HEK293 (cell line): ENCODE data around the gene DNAH11.

Experiments used
- BCL11A ChIP-seq: fragments of 450-650 bp; formaldehyde crosslinking; IDR thresholded peaks from 2 replicates; pipeline ENCODE4 v1.5.1; 2016; ENCODE audit warnings: low read depth, missing biosample characterization, missing genetic modification characterization
- BCL11B ChIP-seq: fragments of 450-650 bp; formaldehyde crosslinking; IDR thresholded peaks from 2 replicates; pipeline ENCODE4 v1.5.1; 2016; ENCODE audit warnings: low read depth, missing biosample characterization, missing genetic modification characterization
- GLI2 ChIP-seq: fragments of 450-650 bp; formaldehyde crosslinking; IDR thresholded peaks from 2 replicates; pipeline ENCODE4; 2017; ENCODE audit warnings: missing biosample characterization, missing genetic modification characterization, low read depth, borderline replicate concordance
- GLIS1 ChIP-seq: fragments of 450-650 bp; formaldehyde crosslinking; IDR thresholded peaks from 2 replicates; pipeline ENCODE4 v1.5.1; 2016; ENCODE audit warnings: missing biosample characterization, missing genetic modification characterization
- OSR2 ChIP-seq: fragments of 450-650 bp; formaldehyde crosslinking; IDR thresholded peaks from 2 replicates; pipeline ENCODE4 v1.5.1; 2016; ENCODE audit warnings: missing biosample characterization, missing genetic modification characterization
- OVOL3 ChIP-seq: fragments of 450-650 bp; formaldehyde crosslinking; IDR thresholded peaks from 2 replicates; pipeline ENCODE4 v1.5.1; 2016; ENCODE audit warnings: missing biosample characterization, missing genetic modification characterization
- SP7 ChIP-seq: fragments of 450-650 bp; formaldehyde crosslinking; IDR thresholded peaks from 2 replicates; pipeline ENCODE4 v1.5.1; 2016; ENCODE audit warnings: missing biosample characterization, missing genetic modification characterization
- TCF7L2 ChIP-seq: IDR thresholded peaks from 2 replicates; pipeline ENCODE4 v1.6.1; 2011; ENCODE audit warnings: low read depth, mild to moderate bottlenecking, inconsistent platforms, low read length, moderate library complexity, borderline replicate concordance
- ZBTB48 ChIP-seq: fragments of 450-650 bp; formaldehyde crosslinking; IDR thresholded peaks from 2 replicates; pipeline ENCODE4 v1.5.1; 2016; ENCODE audit warnings: missing biosample characterization, missing genetic modification characterization
- ZFP37 ChIP-seq: fragments of 450-650 bp; formaldehyde crosslinking; IDR thresholded peaks from 2 replicates; pipeline ENCODE4 v1.5.1; 2016; ENCODE audit warnings: missing biosample characterization, missing genetic modification characterization
- ZNF138 ChIP-seq: fragments of 450-650 bp; formaldehyde crosslinking; IDR thresholded peaks from 2 replicates; pipeline ENCODE4 v1.5.1; 2016; ENCODE audit warnings: missing biosample characterization, missing genetic modification characterization, borderline replicate concordance
- ZNF146 ChIP-seq: fragments of 450-650 bp; formaldehyde crosslinking; IDR thresholded peaks from 2 replicates; pipeline ENCODE4 v1.5.1; 2016; ENCODE audit warnings: missing biosample characterization, missing genetic modification characterization
- ZNF155 ChIP-seq: fragments of 450-650 bp; formaldehyde crosslinking; IDR thresholded peaks from 2 replicates; pipeline ENCODE4 v1.5.1; 2016; ENCODE audit warnings: missing biosample characterization, missing genetic modification characterization
- ZNF24 ChIP-seq: fragments of 450-650 bp; formaldehyde crosslinking; IDR thresholded peaks from 2 replicates; pipeline ENCODE4 v1.5.1; 2016; ENCODE audit warnings: missing biosample characterization, missing genetic modification characterization
- ZNF366 ChIP-seq: fragments of 450-650 bp; formaldehyde crosslinking; conservative IDR thresholded peaks from 2 replicates; pipeline ENCODE4 v1.5.1; 2016; ENCODE audit warnings: missing biosample characterization, missing genetic modification characterization
- ZNF596 ChIP-seq: fragments of 450-650 bp; IDR thresholded peaks from 2 replicates; pipeline ENCODE4 v1.5.0; 2018; ENCODE audit warnings: missing biosample characterization, mild to moderate bottlenecking, missing genetic modification characterization, moderate library complexity
- ZNF654 ChIP-seq: fragments of 450-650 bp; formaldehyde crosslinking; IDR thresholded peaks from 2 replicates; pipeline ENCODE4 v1.5.1; 2016; ENCODE audit warnings: low read depth, missing biosample characterization, missing genetic modification characterization
- ZSCAN30 ChIP-seq: fragments of 450-650 bp; IDR thresholded peaks from 2 replicates; pipeline ENCODE4 v1.5.1; 2018; ENCODE audit warnings: missing biosample characterization, mild to moderate bottlenecking, missing genetic modification characterization, moderate library complexity
- ZXDB ChIP-seq: fragments of 450-650 bp; formaldehyde crosslinking; IDR thresholded peaks from 2 replicates; pipeline ENCODE4 v1.5.1; 2016; ENCODE audit warnings: missing biosample characterization, missing genetic modification characterization
- TF ChIP-seq, protein P1 (sequence below): fragments of 450-650 bp; formaldehyde crosslinking; optimal IDR thresholded peaks from 2 replicates; pipeline ENCODE3; 2016; ENCODE audit warnings: missing biosample characterization, mild to moderate bottlenecking, missing genetic modification characterization
- TF ChIP-seq, protein P2 (sequence below): fragments of 450-650 bp; formaldehyde crosslinking; IDR thresholded peaks from 2 replicates; pipeline ENCODE4 v1.5.1; 2016; ENCODE audit warnings: missing biosample characterization, missing genetic modification characterization
- TF ChIP-seq, protein P3 (sequence below): fragments of 450-650 bp; formaldehyde crosslinking; IDR thresholded peaks from 2 replicates; pipeline ENCODE4 v1.5.1; 2017; ENCODE audit warnings: missing biosample characterization, mild to moderate bottlenecking, missing genetic modification characterization, moderate library complexity
- TF ChIP-seq, protein P4 (sequence below): fragments of 450-650 bp; formaldehyde crosslinking; IDR thresholded peaks from 2 replicates; pipeline ENCODE4 v1.5.1; 2016; ENCODE audit warnings: missing biosample characterization, missing genetic modification characterization, low read depth
- TF ChIP-seq, protein P5 (sequence below): fragments of 450-650 bp; formaldehyde crosslinking; IDR thresholded peaks from 2 replicates; pipeline ENCODE4 v1.5.1; 2016; ENCODE audit warnings: missing biosample characterization, missing genetic modification characterization
- TF ChIP-seq, protein P6 (sequence below): fragments of 450-650 bp; formaldehyde crosslinking; IDR thresholded peaks from 2 replicates; pipeline ENCODE4 v1.5.1; 2016; ENCODE audit warnings: missing biosample characterization, missing genetic modification characterization
- TF ChIP-seq, protein P7 (sequence below): fragments of 450-650 bp; formaldehyde crosslinking; IDR thresholded peaks from 2 replicates; pipeline ENCODE4 v1.5.1; 2016; ENCODE audit warnings: missing biosample characterization, missing genetic modification characterization

DNAH11 gene

DNA sequence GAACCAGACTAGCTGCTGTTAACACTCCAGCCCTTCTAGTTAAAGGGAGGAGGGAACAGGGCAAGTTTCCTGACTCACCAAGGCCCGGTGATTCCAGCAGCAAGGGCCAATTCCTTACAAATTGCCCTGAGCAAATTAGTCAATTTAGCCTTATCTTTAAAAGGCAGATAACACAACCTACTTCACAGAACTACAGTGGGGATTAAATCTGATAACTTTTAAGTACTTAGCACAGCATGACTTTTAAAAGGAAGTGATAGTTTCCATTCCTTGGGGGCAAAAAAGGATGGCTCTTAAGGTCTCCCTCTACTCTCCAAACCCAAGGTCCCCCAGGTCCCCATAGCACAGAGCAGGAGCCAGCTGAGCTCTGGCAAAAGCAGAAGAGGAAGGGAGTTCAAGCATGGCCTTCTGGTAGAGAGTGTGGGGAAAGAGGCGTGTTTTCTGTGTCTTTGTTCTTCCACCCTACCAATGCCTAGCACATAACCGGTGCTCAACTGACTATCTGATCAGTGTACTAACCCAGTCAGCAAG is 398.8 kb downstream of the DNAH11 start (continued):
- TF ChIP-seq, protein P1, sequence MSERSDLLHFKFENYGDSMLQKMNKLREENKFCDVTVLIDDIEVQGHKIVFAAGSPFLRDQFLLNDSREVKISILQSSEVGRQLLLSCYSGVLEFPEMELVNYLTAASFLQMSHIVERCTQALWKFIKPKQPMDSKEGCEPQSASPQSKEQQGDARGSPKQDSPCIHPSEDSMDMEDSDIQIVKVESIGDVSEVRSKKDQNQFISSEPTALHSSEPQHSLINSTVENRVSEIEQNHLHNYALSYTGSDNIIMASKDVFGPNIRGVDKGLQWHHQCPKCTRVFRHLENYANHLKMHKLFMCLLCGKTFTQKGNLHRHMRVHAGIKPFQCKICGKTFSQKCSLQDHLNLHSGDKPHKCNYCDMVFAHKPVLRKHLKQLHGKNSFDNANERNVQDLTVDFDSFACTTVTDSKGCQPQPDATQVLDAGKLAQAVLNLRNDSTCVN (tag by site-specific recombination), result no peak
- 0 out of 2 replicates have a peak, but pooled peaks have one; percentile 38 for TF ChIP-seq ZNF596 (tag by site-specific recombination)
- TF ChIP-seq, protein P2, sequence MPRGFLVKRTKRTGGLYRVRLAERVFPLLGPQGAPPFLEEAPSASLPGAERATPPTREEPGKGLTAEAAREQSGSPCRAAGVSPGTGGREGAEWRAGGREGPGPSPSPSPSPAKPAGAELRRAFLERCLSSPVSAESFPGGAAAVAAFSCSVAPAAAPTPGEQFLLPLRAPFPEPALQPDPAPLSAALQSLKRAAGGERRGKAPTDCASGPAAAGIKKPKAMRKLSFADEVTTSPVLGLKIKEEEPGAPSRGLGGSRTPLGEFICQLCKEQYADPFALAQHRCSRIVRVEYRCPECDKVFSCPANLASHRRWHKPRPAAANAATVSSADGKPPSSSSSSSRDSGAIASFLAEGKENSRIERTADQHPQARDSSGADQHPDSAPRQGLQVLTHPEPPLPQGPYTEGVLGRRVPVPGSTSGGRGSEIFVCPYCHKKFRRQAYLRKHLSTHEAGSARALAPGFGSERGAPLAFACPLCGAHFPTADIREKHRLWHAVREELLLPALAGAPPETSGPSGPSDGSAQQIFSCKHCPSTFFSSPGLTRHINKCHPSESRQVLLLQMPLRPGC (tag by site-specific recombination), result peak; percentile 77
- TF ChIP-seq BCL11B (tag by site-specific recombination), result peak; percentile 76
- TF ChIP-seq OVOL3, result peak; percentile 82; the same call in 1 of the 2 replicates
- TF ChIP-seq, protein P3, sequence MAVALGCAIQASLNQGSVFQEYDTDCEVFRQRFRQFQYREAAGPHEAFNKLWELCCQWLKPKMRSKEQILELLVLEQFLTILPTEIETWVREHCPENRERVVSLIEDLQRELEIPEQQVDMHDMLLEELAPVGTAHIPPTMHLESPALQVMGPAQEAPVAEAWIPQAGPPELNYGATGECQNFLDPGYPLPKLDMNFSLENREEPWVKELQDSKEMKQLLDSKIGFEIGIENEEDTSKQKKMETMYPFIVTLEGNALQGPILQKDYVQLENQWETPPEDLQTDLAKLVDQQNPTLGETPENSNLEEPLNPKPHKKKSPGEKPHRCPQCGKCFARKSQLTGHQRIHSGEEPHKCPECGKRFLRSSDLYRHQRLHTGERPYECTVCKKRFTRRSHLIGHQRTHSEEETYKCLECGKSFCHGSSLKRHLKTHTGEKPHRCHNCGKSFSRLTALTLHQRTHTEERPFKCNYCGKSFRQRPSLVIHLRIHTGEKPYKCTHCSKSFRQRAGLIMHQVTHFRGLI (tag by site-specific recombination), result 0 out of 2 replicates have a peak, but pooled peaks have one; percentile 30
- TF ChIP-seq ZNF366, result peak; percentile 70
- TF ChIP-seq OSR2 (tag by site-specific recombination), result peak; percentile 95
- TF ChIP-seq ZSCAN30 (tag by site-specific recombination), result peak; percentile 81
- peak; percentile 94 for TF ChIP-seq ZXDB
- peak; percentile 74 for TF ChIP-seq GLIS1 (tag by site-specific recombination)
- TF ChIP-seq BCL11A (tag by site-specific recombination), result peak; percentile 58; the same call in 1 of the 2 replicates
- TF ChIP-seq ZBTB48, result 0 out of 2 replicates have a peak, but pooled peaks have one; percentile 32
- TF ChIP-seq SP7 (tag by site-specific recombination), result peak; percentile 73
- TF ChIP-seq ZNF155 (tag by site-specific recombination), result no peak
- peak; percentile 71 for TF ChIP-seq ZNF24
- TF ChIP-seq, protein P4, sequence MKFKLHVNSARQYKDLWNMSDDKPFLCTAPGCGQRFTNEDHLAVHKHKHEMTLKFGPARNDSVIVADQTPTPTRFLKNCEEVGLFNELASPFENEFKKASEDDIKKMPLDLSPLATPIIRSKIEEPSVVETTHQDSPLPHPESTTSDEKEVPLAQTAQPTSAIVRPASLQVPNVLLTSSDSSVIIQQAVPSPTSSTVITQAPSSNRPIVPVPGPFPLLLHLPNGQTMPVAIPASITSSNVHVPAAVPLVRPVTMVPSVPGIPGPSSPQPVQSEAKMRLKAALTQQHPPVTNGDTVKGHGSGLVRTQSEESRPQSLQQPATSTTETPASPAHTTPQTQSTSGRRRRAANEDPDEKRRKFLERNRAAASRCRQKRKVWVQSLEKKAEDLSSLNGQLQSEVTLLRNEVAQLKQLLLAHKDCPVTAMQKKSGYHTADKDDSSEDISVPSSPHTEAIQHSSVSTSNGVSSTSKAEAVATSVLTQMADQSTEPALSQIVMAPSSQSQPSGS, result no peak
- TF ChIP-seq, protein P5, sequence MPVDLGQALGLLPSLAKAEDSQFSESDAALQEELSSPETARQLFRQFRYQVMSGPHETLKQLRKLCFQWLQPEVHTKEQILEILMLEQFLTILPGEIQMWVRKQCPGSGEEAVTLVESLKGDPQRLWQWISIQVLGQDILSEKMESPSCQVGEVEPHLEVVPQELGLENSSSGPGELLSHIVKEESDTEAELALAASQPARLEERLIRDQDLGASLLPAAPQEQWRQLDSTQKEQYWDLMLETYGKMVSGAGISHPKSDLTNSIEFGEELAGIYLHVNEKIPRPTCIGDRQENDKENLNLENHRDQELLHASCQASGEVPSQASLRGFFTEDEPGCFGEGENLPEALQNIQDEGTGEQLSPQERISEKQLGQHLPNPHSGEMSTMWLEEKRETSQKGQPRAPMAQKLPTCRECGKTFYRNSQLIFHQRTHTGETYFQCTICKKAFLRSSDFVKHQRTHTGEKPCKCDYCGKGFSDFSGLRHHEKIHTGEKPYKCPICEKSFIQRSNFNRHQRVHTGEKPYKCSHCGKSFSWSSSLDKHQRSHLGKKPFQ (tag by site-specific recombination), result peak; percentile 73
- 0 out of 2 replicates have a peak, but pooled peaks have one; percentile 9 for TF ChIP-seq ZNF654 (tag by site-specific recombination)
- no peak; the same call in 1 of the 2 replicates for TF ChIP-seq ZNF146
- 0 out of 2 replicates have a peak, but pooled peaks have one; percentile 43 for TF ChIP-seq ZFP37
- TF ChIP-seq, protein P6, sequence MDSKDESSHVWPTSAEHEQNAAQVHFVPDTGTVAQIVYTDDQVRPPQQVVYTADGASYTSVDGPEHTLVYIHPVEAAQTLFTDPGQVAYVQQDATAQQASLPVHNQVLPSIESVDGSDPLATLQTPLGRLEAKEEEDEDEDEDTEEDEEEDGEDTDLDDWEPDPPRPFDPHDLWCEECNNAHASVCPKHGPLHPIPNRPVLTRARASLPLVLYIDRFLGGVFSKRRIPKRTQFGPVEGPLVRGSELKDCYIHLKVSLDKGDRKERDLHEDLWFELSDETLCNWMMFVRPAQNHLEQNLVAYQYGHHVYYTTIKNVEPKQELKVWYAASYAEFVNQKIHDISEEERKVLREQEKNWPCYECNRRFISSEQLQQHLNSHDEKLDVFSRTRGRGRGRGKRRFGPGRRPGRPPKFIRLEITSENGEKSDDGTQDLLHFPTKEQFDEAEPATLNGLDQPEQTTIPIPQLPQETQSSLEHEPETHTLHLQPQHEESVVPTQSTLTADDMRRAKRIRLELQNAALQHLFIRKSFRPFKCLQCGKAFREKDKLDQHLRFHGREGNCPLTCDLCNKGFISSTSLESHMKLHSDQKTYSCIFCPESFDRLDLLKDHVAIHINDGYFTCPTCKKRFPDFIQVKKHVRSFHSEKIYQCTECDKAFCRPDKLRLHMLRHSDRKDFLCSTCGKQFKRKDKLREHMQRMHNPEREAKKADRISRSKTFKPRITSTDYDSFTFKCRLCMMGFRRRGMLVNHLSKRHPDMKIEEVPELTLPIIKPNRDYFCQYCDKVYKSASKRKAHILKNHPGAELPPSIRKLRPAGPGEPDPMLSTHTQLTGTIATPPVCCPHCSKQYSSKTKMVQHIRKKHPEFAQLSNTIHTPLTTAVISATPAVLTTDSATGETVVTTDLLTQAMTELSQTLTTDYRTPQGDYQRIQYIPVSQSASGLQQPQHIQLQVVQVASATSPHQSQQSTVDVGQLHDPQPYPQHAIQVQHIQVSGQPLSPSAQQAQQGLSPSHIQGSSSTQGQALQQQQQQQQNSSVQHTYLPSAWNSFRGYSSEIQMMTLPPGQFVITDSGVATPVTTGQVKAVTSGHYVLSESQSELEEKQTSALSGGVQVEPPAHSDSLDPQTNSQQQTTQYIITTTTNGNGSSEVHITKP (tag by site-specific recombination), result peak; percentile 28; the same call in 1 of the 2 replicates
- TF ChIP-seq ZNF138 (tag by site-specific recombination), result no peak
- TF ChIP-seq GLI2 (tag by site-specific recombination), result peak; percentile 88
- peak; percentile 97 for TF ChIP-seq TCF7L2
- TF ChIP-seq, protein P7, sequence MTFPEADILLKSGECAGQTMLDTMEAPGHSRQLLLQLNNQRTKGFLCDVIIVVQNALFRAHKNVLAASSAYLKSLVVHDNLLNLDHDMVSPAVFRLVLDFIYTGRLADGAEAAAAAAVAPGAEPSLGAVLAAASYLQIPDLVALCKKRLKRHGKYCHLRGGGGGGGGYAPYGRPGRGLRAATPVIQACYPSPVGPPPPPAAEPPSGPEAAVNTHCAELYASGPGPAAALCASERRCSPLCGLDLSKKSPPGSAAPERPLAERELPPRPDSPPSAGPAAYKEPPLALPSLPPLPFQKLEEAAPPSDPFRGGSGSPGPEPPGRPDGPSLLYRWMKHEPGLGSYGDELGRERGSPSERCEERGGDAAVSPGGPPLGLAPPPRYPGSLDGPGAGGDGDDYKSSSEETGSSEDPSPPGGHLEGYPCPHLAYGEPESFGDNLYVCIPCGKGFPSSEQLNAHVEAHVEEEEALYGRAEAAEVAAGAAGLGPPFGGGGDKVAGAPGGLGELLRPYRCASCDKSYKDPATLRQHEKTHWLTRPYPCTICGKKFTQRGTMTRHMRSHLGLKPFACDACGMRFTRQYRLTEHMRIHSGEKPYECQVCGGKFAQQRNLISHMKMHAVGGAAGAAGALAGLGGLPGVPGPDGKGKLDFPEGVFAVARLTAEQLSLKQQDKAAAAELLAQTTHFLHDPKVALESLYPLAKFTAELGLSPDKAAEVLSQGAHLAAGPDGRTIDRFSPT (tag by site-specific recombination), result 0 out of 2 replicates have a peak, but pooled peaks have one; percentile 47
